ENCODE data around the gene LDB2.

- TF ChIP-seq CTCF (conservative IDR thresholded peaks at IDR 0.05), result no peak
- TF ChIP-seq EZH2 (IDR thresholded peaks at IDR 0.05; ENCODE audit: low read depth), result no peak
Observed at GRCh38 chr4:16685536-16685935, 212.9 kb downstream of the LDB2 start.
